Progenitor cell of endocrine pancreas (in vitro differentiated cells): ENCODE measurements around the gene PADI2. TPM values are rescaled to one million over a fixed set of nuclear protein-coding genes. Genes with fewer than 3 reads are reported as not detected.

Experiments
- DNase-seq: peaks from one replicate; pipeline ENCODE4 v3.0.0; 2021; ENCODE audit warnings: low spot score; ENCODE audit not compliant: unreplicated experiment
- H3K27ac Mint-ChIP-seq: 2 replicates; pipeline ENCODE4 v1.8.0; 2021; ENCODE audit warnings: mild to moderate bottlenecking, moderate library complexity, mixed read lengths
- H3K27me3 Mint-ChIP-seq: 2 replicates; pipeline ENCODE4 v1.8.0; 2021; ENCODE audit warnings: mixed read lengths
- H3K36me3 Mint-ChIP-seq: 2 replicates; pipeline ENCODE4 v1.8.0; 2022; ENCODE audit warnings: mixed read lengths; ENCODE audit not compliant: insufficient read depth
- H3K4me1 Mint-ChIP-seq: 2 replicates; pipeline ENCODE4 v1.8.0; 2021; ENCODE audit warnings: low read depth, mixed read lengths
- H3K4me3 Mint-ChIP-seq: 2 replicates; pipeline ENCODE4 v1.8.0; 2021; ENCODE audit warnings: low read depth, mild to moderate bottlenecking, moderate library complexity, mixed read lengths
- H3K9me3 Mint-ChIP-seq: 2 replicates; pipeline ENCODE4 v1.8.0; 2021; ENCODE audit warnings: low read depth, mixed read lengths
- CTCF ChIP-seq: fragments of 200-600 bp; sonication (generic); IDR thresholded peaks from one replicate; pipeline ENCODE4 v1.5.0; 2021; ENCODE audit warnings: antibody characterized with exemption, mild to moderate bottlenecking; ENCODE audit not compliant: unreplicated experiment
- total RNA-seq: library from RNA; stranded (reverse); gene quantifications from 2 replicates; pipeline ENCODE4 v1.2.1, GENCODE V29; 2021

The PADI2 gene
- total RNA-seq, 1 donor from 2014 or later, result 0.50 TPM

GRCh38 chr1:17069452-17070162 lies 49.6 kb downstream of the PADI2 start:
- no peaks in the 10 kb centered on the region for H3K4me1 Mint-ChIP-seq
- H3K4me3 Mint-ChIP-seq, result no peak overlapping the region
- no peak for TF ChIP-seq CTCF
- peaks cover 5% of the 10 kb centered on the region for H3K27me3 Mint-ChIP-seq
- no peak overlapping the region for H3K27ac Mint-ChIP-seq
- no peaks in the 10 kb centered on the region for H3K9me3 Mint-ChIP-seq
- DNase-seq, result no peak
- no peaks in the 10 kb centered on the region for H3K36me3 Mint-ChIP-seq

GRCh38 chr1:17068789-17069188 lies 50.5 kb downstream of the PADI2 start:
- Mint-ChIP-seq H3K4me3 (no peak overlapping the region), H3K27me3 (peaks cover 5% of the 10 kb centered on the region), H3K27ac (no peak overlapping the region), H3K9me3 (no peaks in the 10 kb centered on the region), H3K4me1 (no peaks in the 10 kb centered on the region), H3K36me3 (no peaks in the 10 kb centered on the region)
- DNase-seq, result no peak
- TF ChIP-seq CTCF, result no peak

- Mint-ChIP-seq H3K4me3 (no peak overlapping the region), H3K27ac (no peak overlapping the region), H3K27me3 (peaks cover 5% of the 10 kb centered on the region), H3K36me3 (no peaks in the 10 kb centered on the region), H3K9me3 (no peaks in the 10 kb centered on the region), H3K4me1 (no peaks in the 10 kb centered on the region)
- no peak for DNase-seq
- no peak for TF ChIP-seq CTCF
Measured at GRCh38 chr1:17067465-17068240, 51.6 kb downstream of the PADI2 start.

GRCh38 chr1:17067069-17067426 lies 52.2 kb downstream of the PADI2 start:
- no peak for DNase-seq
- H3K27me3 Mint-ChIP-seq, result peaks cover 5% of the 10 kb centered on the region
- no peaks in the 10 kb centered on the region for H3K9me3 Mint-ChIP-seq
- no peak overlapping the region for H3K27ac Mint-ChIP-seq
- H3K4me3 Mint-ChIP-seq, result no peak overlapping the region
- peaks cover 2% of the 10 kb centered on the region for H3K4me1 Mint-ChIP-seq
- TF ChIP-seq CTCF, result no peak
- H3K36me3 Mint-ChIP-seq, result no peaks in the 10 kb centered on the region

GRCh38 chr1:17066361-17067068 lies 52.7 kb downstream of the PADI2 start:
- Mint-ChIP-seq H3K36me3 (no peaks in the 10 kb centered on the region), H3K9me3 (no peaks in the 10 kb centered on the region), H3K27ac (no peak overlapping the region), H3K4me1 (peaks cover 8% of the 10 kb centered on the region), H3K4me3 (no peak overlapping the region), H3K27me3 (peaks cover 5% of the 10 kb centered on the region)
- DNase-seq, result no peak
- no peak for TF ChIP-seq CTCF
